Coronary artery (tissue), 2 donors: ENCODE results near the gene NUP35.
"Not testable (repeated sequence)": the region's sequence is repeated elsewhere in the genome, so short reads cannot be mapped to it uniquely, and the experiment has no call there.

ENCODE experiments used
- DNase-seq: peaks from one replicate; pipeline ENCODE4 v3.0.0-alpha.2; 2017; ENCODE audit warnings: low spot score
- H3K27ac ChIP-seq, 2 donors: fragments of 200-600 bp; sonication (generic); one replicate each; pipeline ENCODE4 v1.5.1; 2016 to 2019
- H3K4me3 ChIP-seq: fragments of 200-600 bp; sonication (generic); 2 replicates; pipeline ENCODE4 v1.5.1; 2016; ENCODE audit warnings: mild to moderate bottlenecking, moderate library complexity
- TF ChIP-seq, protein P1 (sequence below): fragments of 200-600 bp; sonication (generic); IDR thresholded peaks from one replicate; pipeline ENCODE4 v1.5.1; 2019; ENCODE audit warnings: antibody characterized with exemption

NUP35 gene

DNA sequence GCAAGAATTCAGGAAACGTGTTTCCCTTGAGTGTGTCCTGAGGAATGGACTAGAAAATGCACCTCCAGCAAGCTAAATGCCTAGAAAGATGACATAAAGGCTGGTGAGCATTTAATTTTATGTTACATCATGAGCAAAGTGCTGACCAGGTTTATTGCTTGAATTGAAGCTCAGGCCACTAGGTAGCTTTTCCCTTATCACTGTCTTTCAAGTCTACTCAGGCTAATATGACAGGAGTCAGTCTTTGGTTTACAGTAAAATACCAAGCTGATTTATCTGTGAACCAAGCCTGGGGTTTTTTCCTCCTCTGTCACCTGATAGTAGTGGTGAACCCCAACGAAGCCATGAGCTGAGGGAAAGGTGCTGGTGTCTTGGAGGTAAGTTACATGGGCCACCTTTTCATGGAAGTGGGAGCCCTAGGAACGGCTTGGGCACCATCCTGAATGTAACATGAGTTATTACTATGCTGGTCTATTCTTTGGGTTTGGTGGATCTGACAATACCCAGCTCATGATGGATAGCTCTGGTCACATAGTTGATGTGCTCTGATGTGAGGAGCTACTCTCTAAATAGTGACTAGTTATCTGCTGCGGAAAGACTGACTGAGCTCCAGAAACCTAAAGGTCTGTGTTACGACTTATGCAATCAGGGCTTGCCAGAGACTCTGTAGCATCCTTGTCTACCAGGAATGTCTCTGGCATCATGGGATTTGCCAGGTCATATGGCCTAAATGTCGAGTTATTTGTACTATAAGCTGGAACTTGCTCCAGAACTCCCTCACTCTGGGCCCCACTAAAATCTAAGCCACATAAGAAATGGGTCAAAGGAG is 39.8 kb downstream of the NUP35 start:
- Histone ChIP-seq H3K27ac (no peak overlapping the region), H3K4me3 (no peak overlapping the region)
- no peak for DNase-seq
- TF ChIP-seq, protein P1, sequence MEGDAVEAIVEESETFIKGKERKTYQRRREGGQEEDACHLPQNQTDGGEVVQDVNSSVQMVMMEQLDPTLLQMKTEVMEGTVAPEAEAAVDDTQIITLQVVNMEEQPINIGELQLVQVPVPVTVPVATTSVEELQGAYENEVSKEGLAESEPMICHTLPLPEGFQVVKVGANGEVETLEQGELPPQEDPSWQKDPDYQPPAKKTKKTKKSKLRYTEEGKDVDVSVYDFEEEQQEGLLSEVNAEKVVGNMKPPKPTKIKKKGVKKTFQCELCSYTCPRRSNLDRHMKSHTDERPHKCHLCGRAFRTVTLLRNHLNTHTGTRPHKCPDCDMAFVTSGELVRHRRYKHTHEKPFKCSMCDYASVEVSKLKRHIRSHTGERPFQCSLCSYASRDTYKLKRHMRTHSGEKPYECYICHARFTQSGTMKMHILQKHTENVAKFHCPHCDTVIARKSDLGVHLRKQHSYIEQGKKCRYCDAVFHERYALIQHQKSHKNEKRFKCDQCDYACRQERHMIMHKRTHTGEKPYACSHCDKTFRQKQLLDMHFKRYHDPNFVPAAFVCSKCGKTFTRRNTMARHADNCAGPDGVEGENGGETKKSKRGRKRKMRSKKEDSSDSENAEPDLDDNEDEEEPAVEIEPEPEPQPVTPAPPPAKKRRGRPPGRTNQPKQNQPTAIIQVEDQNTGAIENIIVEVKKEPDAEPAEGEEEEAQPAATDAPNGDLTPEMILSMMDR = no peak

DNA sequence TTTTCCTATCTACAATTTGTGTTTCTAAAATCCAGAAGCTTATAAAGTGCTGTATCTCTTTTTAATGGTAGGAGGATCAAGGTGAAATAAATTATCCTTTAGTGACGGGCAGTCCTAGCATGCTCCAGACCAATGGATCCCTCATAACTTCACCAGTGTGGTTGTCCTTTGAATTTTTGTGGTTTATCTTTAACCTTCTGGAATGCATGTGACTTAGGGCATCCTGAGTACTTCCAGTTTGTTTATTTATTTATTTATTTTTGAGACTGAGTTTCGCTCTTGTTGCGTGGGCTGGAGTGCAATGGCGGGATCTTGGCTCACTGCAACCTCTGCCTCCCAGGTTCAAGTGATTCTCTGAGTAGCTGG is 40.4 kb downstream of the NUP35 start:
- no peak overlapping the region for H3K27ac ChIP-seq
- no peak overlapping the region for H3K4me3 ChIP-seq
- no peak for DNase-seq
- TF ChIP-seq, protein P1 = no peak

DNA sequence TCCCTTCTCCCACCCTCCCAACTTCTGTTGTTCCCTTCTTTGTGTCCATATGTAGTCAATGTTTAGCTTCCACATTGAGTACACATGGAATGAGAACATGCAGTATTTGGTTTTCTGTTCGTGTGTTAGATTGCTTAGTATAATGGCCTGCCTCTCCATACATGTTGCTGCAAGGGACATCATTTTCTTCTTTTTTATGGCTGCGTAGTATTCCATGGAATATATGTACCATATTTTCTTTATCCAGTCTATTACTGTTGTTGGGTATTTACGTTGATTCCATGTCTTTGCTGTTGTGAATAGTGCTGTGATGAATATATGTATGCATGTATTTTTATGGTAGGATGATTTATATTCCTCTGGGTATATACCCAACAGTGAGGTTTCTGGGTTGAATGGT is 42.0 kb downstream of the NUP35 start:
- Histone ChIP-seq H3K4me3 (no peak overlapping the region), H3K27ac (no peak overlapping the region)
- TF ChIP-seq, protein P1 = no peak
- no peak for DNase-seq

DNA sequence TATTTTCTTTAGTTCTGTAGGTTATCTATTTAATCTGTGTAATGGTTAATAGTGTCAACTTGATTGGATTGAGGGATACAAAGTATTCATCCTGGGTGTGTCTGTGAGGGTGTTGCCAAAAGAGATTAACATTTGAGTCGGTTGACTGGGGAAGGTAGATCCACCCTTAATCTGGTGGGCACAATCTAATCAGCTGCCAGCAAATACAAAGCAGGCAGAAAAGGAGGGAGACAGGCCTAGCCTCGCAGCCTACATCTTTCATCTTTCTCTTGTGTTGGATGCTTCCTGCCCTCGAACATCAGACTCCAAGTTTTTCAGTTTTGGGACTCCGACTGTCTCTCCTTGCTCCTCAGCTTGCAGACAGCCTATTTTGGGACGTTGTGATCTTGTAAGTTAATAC is 42.7 kb downstream of the NUP35 start:
- not testable (repeated sequence) for DNase-seq, H3K4me3 ChIP-seq, H3K27ac ChIP-seq

DNA sequence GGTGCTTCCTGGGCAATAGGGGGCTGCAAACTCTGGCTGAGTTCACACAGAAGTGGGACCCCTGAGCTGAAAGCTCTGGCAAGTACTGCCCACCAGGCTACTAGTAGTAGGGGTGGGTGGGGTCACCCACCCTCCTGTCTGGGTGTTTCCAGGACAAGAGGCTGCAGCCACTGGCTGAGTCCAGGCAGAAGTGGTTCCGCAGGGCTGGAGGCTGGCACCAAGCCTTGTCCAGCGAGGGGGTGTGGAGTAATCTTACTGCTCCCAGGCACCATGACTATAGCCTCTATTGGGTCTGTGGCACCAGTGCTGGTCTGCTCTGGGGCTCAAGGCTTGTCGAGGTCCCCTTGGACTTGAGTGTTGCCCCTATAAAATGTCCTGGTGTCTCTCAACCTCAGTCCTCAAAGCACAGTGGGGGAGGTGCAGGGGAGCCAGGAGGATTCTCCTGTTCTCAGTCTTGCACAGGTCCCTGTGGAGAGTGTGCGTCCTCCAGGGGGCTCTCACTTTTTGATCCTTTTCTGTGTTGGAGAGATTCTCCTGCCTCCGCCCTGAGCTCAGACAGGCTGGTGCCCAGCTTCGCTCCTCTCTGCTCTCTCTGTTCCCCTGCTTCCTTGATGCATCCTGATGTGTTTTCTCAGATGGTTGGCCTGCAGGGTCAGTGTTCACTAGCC is 48.1 kb downstream of the NUP35 start:
- Histone ChIP-seq H3K4me3 (no peak overlapping the region), H3K27ac (no peak overlapping the region)
- no peak for DNase-seq
- TF ChIP-seq, protein P1 = no peak

DNA sequence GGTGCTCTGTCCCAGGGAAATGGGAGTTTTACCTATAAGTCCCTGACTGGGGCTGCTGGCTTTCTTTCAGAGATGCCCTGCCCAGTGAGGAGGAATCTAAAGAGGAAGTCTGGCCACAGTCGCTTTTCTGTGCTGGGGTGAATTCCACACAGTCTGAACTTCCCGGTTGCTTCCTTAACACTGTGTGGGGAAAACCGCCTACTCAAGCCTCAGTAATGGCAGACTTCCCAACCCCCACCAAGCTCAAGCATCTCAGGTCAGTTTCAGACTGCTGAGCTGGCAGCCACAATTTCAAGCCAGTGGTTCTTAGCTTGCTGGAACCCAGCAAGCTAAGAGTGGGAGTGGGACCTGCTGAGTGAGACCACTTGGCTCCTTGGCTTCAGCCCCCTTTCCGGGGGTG is 54.9 kb downstream of the NUP35 start:
- Histone ChIP-seq H3K27ac (no peak overlapping the region), H3K4me3 (no peak overlapping the region)
- DNase-seq = no peak
- TF ChIP-seq, protein P1 = no peak

DNA sequence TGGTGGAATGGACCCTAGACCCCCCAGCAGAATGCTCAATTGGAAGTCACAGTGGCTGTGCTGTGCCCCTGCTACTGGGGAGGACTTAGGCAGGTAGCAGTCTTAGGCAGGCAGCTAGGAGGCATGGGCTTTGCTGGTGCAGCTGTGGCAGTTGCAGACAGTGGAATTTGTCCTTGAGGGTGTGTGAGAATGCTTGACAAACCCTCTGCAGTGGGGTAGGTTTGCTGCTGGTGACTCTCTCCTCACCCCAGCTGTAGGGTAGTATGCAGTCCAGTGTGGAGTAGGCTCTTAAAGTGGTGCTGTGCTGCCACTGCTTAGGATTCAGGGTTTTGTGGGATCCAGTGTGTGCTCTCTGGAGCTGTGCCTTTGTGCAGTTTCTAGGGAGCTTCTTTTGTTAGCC is 61.3 kb downstream of the NUP35 start:
- TF ChIP-seq, protein P1 = no peak
- no peak for DNase-seq
- Histone ChIP-seq H3K4me3 (no peak overlapping the region), H3K27ac (no peak overlapping the region)
